ENCODE results near the gene SNRPA. TPM values are rescaled to one million over a fixed set of nuclear protein-coding genes. Genes with fewer than 3 reads are reported as not detected.
"Not testable (repeated sequence)": the region's sequence is repeated elsewhere in the genome, so short reads cannot be mapped to it uniquely, and the experiment has no call there.

SNRPA gene
- total and polyA plus RNA-seq, 4 donors, result 44.5 to 77.4 (median 58.6) TPM

DNA sequence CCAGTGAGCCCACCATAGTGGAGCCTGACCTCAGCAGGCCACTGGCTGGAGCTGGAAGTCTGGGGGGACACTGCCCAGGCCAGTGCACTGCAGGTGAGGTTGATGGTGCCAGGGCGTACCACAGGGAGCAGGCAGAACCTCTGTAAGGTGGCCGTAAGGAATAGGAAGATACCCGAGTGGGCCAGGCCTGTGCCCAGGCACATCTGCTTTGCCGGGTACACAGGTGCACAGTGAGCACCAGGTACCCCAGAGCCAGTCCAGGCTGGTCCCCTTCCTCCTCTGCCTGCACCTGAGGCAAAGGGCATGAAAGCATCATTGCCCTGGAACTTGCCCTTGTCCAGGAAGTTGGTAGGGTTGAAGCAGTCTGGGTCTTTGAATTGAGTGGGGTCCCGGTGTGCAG is 57.5 kb downstream of the SNRPA start:
- H3K27ac ChIP-seq (ENCODE audit: low read depth in 1 of 2, low read length in 1 of 2), result peak overlapping the region in 1 of 2 donors; percentile 20
- 93 to 96% methylated on average over 5 of the region's 5 CpGs for WGBS, 2 donors

DNA sequence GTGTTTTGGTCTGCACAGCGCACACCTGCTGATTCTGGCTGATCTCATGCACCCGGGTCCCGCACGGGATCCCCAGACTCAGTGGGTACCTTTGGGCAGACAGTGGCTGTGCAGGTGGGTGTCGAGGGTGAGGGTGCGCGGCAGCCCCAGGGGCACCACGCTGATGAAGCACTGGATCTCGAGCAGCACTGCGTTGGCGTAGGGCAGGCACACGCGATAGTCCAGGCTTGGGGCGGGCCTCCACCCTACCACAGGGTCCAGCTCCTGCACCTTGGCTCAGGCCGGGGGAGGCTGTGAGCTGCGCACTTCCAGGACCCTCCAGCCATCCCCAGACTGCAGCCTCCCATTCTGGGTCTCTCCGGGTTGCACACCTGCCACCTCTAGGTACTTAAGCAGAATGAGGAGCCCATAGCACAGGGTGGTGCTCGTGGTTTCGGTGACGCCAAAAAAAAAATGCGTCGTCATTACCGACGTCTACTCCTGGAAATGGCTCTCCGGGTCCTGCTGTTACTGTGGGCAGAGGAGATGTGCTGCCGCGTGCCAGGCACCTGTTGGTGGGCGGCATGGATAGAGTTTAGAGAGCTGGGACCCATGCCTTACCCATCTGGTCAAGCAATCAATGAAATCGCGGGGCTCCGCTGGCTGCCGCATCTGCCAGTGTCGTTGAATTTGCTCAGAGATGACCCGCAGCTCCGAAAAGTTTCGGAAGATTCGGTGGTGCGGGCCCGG is 58.5 kb downstream of the SNRPA start:
- Histone ChIP-seq H3K27ac (ENCODE audit: low read depth in 1 of 2, low read length in 1 of 2) (no peak overlapping the region), H3K9ac (ENCODE audit: insufficient read depth in 1 of 2, low read length in 2 of 2) (no peak overlapping the region), H3K4me1 (ENCODE audit: control insufficient read depth in 5 of 5, insufficient read depth in 5 of 5, low read length in 5 of 5) (peaks cover 7 to 44% (median 34%) of the 10 kb centered on the region in 5 donors), H3K9me3 (ENCODE audit: control insufficient read depth in 4 of 4, insufficient read depth in 3 of 4, low read length in 3 of 4) (no peaks in the 10 kb centered on the region), H3K36me3 (ENCODE audit: control insufficient read depth in 4 of 4, insufficient read depth in 4 of 4, low read length in 4 of 4) (peaks cover 0 to 28% (median 22%) of the 10 kb centered on the region in 4 donors), H3K4me3 (no peak overlapping the region), H3K27me3 (ENCODE audit: control insufficient read depth in 3 of 3, insufficient read depth in 3 of 3, low read length in 2 of 3) (no peaks in the 10 kb centered on the region)
- 93% methylated on average over 39 of the region's 39 CpGs for WGBS, 2 donors
- ATAC-seq (ENCODE audit: insufficient read depth, low FRiP score) (no peak), DNase-seq (no peak)
- TF ChIP-seq, protein P1, sequence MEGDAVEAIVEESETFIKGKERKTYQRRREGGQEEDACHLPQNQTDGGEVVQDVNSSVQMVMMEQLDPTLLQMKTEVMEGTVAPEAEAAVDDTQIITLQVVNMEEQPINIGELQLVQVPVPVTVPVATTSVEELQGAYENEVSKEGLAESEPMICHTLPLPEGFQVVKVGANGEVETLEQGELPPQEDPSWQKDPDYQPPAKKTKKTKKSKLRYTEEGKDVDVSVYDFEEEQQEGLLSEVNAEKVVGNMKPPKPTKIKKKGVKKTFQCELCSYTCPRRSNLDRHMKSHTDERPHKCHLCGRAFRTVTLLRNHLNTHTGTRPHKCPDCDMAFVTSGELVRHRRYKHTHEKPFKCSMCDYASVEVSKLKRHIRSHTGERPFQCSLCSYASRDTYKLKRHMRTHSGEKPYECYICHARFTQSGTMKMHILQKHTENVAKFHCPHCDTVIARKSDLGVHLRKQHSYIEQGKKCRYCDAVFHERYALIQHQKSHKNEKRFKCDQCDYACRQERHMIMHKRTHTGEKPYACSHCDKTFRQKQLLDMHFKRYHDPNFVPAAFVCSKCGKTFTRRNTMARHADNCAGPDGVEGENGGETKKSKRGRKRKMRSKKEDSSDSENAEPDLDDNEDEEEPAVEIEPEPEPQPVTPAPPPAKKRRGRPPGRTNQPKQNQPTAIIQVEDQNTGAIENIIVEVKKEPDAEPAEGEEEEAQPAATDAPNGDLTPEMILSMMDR (IDR thresholded peaks at IDR 0.05; ENCODE audit: control extremely low read depth, extremely low read depth), result no peak

More for the DNA sequence above, 57.5 kb downstream of the SNRPA start:
- H3K9ac ChIP-seq (ENCODE audit: insufficient read depth in 1 of 2, low read length in 2 of 2), result no peak overlapping the region
- DNase-seq, result no peak
- H3K36me3 ChIP-seq (ENCODE audit: control insufficient read depth in 4 of 4, insufficient read depth in 4 of 4, low read length in 4 of 4), result peaks cover 0 to 28% (median 23%) of the 10 kb centered on the region in 4 donors
- ATAC-seq (ENCODE audit: insufficient read depth, low FRiP score), result no peak
- peaks cover 8 to 50% (median 41%) of the 10 kb centered on the region in 5 donors for H3K4me1 ChIP-seq (ENCODE audit: control insufficient read depth in 5 of 5, insufficient read depth in 5 of 5, low read length in 5 of 5)
- H3K27me3 ChIP-seq (ENCODE audit: control insufficient read depth in 3 of 3, insufficient read depth in 3 of 3, low read length in 2 of 3), result no peaks in the 10 kb centered on the region
- H3K9me3 ChIP-seq (ENCODE audit: control insufficient read depth in 4 of 4, insufficient read depth in 3 of 4, low read length in 3 of 4), result no peaks in the 10 kb centered on the region
- TF ChIP-seq, protein P1 (IDR thresholded peaks at IDR 0.05; ENCODE audit: control extremely low read depth, extremely low read depth), result no peak
- H3K4me3 ChIP-seq, result no peak overlapping the region

DNA sequence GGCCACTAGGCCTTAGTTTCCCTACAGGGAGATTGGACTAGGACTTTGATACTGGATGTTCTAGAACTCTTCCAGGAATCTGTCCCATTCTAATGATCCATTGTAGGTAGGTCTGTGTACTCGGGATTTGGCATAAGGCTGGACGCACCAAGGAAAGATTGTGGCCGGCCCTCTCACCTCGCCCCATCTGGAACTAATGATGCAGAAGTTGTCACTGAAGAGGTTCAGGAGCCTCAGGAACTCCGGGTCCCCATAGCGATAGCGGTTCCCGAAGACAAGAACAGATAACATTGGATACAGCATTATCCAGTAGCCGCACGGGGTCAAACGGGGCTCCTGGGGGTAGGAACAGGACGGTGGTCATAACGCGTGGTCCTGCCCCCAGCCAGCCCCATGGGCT is 59.2 kb downstream of the SNRPA start:
- peaks cover 3 to 44% (median 27%) of the 10 kb centered on the region in 5 donors for H3K4me1 ChIP-seq (ENCODE audit: control insufficient read depth in 5 of 5, insufficient read depth in 5 of 5, low read length in 5 of 5)
- TF ChIP-seq, protein P1 (IDR thresholded peaks at IDR 0.05; ENCODE audit: control extremely low read depth, extremely low read depth), result no peak
- DNase-seq (no peak), ATAC-seq (ENCODE audit: insufficient read depth, low FRiP score) (no peak)
- WGBS, 2 donors, result 64 to 65% methylated on average over 11 to 14 of the region's 14 CpGs
- H3K27ac ChIP-seq (ENCODE audit: low read depth in 1 of 2, low read length in 1 of 2), result peak overlapping the region; percentile 75 to 83
- H3K36me3 ChIP-seq (ENCODE audit: control insufficient read depth in 4 of 4, insufficient read depth in 4 of 4, low read length in 4 of 4), result peaks cover 0 to 27% (median 19%) of the 10 kb centered on the region in 4 donors
- H3K9ac ChIP-seq (ENCODE audit: insufficient read depth in 1 of 2, low read length in 2 of 2), result no peak overlapping the region
- H3K9me3 ChIP-seq (ENCODE audit: control insufficient read depth in 4 of 4, insufficient read depth in 3 of 4, low read length in 3 of 4), result no peaks in the 10 kb centered on the region
- H3K27me3 ChIP-seq (ENCODE audit: control insufficient read depth in 3 of 3, insufficient read depth in 3 of 3, low read length in 2 of 3), result no peaks in the 10 kb centered on the region
- H3K4me3 ChIP-seq, result no peak overlapping the region

DNA sequence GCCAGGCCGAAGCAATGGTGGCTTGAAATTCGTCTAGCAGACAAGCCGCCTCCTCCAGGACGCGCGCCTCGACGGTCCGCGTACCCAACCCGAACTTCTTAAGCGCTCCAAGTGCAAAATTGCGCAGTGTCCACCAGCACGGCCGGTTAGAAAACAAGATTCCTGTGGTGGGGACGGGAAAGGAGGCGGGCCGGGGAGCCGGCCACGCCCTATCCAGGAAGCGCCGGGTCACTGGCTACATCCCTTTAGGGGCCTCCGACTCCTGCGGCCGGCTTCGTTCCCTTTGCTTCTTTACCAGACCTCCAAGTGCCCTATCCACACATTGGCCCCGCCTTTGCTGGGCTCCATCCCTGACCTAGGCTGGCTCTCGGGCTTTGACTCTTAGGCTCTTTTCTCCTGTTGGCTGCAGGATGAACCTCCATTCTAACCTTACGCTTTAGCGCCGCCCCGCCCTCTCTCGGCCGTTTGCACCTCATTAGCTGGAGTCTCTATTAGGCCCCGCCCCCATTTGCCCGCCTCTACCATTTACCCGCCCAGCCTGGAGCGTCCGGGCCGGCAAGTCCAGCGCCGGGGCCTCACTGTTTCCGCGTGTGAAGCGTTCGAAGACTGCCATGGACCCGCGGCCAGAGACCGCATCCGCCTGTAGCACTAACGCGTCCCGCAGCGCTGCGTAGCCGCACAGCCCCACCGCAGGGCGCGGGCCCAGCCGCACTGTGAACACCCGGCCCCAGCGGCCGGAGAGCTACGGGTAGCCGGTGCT is 59.8 kb downstream of the SNRPA start:
- ATAC-seq (ENCODE audit: insufficient read depth, low FRiP score) (peak; percentile 87), DNase-seq (peak; percentile 79 to 87 (median 84))
- Histone ChIP-seq H3K36me3 (ENCODE audit: control insufficient read depth in 4 of 4, insufficient read depth in 4 of 4, low read length in 4 of 4) (peaks cover 0 to 25% (median 18%) of the 10 kb centered on the region in 4 donors), H3K27ac (ENCODE audit: low read depth in 1 of 2, low read length in 1 of 2) (peak overlapping the region; percentile 75 to 78), H3K4me1 (ENCODE audit: control insufficient read depth in 5 of 5, insufficient read depth in 5 of 5, low read length in 5 of 5) (peaks cover 3 to 44% (median 23%) of the 10 kb centered on the region in 5 donors)
- 3 to 6% methylated on average over 62 to 63 of the region's 65 CpGs for WGBS, 2 donors
- not testable (repeated sequence) for H3K4me3 ChIP-seq; H3K9me3 ChIP-seq (ENCODE audit: control insufficient read depth in 4 of 4, insufficient read depth in 3 of 4, low read length in 3 of 4); H3K27me3 ChIP-seq (ENCODE audit: control insufficient read depth in 3 of 3, insufficient read depth in 3 of 3, low read length in 2 of 3); H3K9ac ChIP-seq (ENCODE audit: insufficient read depth in 1 of 2, low read length in 2 of 2)
